ENCODE measurements around the gene TRA2B.

- TF ChIP-seq POLR2A (IDR thresholded peaks at IDR 0.05) (no peak), CTCF (IDR thresholded peaks at IDR 0.05) (no peak)
Observed at GRCh38 chr3:185914911-185915629, 22.7 kb downstream of the TRA2B start.

Data from thyroid gland (tissue), 4 donors.